ENCODE results near the gene NDEL1. TPM values are rescaled to one million over a fixed set of nuclear protein-coding genes. Genes with fewer than 3 reads are reported as not detected.

NDEL1 gene
- total RNA-seq, 2 donors from 2014 or later: 60.8 to 78.9 TPM

- intact Hi-C loops (cut with DNase I): loop anchor here (5.0 to 10.0 kb wide), 2 partner anchors 355 to 377 kb away; no protein-coding TSS in a partner anchor
- DNase-seq (ENCODE audit: low spot score): peak; percentile 96
Measured at GRCh38 chr17:8409966-8410882, 25.5 kb upstream of the NDEL1 start.

DNA sequence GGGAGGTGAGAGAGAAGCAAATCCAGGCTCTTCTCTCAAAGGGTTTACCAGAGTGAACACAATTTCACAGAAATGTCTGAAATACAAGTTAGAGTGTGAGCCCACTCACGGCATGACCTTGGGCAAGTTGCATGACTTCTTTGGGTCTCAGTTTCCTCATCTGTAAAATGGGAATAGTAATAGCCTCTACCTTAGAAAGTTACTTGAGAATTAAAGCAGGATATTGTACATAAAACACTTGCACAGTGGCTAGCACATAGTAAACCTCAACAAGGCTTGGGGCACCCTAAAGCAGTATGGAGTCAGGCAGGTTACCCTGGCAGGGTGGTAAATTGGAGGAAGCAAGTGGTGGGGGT lies 24.8 kb upstream of the NDEL1 start:
- intact Hi-C loops (cut with DNase I): loop anchor here (5.0 to 10.0 kb wide), 2 partner anchors 354 to 376 kb away; no protein-coding TSS in a partner anchor

DNA sequence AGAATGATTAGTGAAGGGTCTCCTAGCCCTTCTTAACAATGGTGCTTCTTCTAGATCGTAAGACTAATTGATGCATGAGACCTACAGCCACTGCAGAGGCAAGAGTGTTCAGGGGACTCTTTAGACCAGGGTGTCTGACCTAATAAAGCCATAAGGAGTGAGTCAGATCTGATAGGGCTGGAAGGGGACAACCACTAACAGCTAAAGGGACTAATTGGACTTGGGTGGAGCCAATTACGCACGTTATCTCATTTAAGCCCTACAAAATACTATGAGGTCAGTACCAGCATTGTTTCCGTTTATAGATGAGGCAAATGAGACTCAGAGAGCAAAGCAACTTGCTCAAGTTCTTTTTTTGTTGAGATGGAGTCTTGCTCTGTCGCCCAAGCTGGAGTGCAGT lies 23.6 kb upstream of the NDEL1 start:
- intact Hi-C loops (cut with DNase I): loop anchor here (5.0 to 10.0 kb wide), 2 partner anchors 353 to 375 kb away; no protein-coding TSS in a partner anchor
- DNase-seq (ENCODE audit: low spot score): no peak

More for the DNA sequence above, 24.8 kb upstream of the NDEL1 start:
- DNase-seq (ENCODE audit: low spot score): no peak

DNA sequence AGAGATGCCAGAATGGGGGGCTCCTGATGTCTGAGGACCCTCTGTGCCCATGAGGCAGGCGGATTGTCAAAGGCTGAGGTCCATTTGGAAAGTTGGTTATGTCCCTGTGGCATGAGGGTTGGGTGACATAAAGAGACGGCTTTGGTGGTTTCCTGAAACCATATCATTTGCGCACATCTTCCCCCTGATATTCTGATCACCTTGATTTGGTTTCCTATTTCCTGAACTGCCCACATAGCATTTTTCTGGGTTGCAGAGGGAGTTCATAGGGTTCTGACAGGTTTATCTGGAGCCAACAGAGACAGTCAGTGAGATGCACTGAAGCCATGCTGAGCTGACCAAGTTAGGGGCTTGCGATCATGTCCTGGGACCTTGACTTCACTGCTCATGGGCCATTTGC lies 22.4 kb upstream of the NDEL1 start:
- DNase-seq (ENCODE audit: low spot score): no peak
- intact Hi-C loops (cut with DNase I): loop anchor here (5.0 to 10.0 kb wide), 2 partner anchors 351 to 374 kb away; no protein-coding TSS in a partner anchor

GRCh38 chr17:8413938-8414337 lies 21.7 kb upstream of the NDEL1 start:
- no peak for DNase-seq (ENCODE audit: low spot score)
- intact Hi-C loops (cut with DNase I): loop anchor here (5.0 to 10.0 kb wide), 2 partner anchors 351 to 373 kb away; no protein-coding TSS in a partner anchor

DNA sequence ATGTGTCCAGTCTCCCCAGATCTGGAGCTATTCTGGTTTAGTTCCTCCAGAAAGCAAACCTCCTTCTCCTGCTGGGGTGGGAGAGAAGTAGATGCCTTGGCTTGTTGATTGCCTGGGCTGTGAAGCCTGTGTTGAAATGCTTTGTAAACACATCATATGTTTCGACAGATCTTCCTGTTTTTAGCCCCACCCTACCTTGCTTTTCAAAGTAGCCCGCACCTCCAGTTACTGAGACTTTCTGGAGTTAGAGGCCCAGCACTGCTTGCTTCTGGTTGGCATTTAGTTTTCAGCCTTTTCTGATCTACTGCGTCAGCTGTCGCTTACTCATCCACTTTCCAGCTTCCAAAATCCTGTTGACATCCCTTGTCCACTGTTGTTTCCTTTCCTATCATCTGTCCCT lies 17.9 kb upstream of the NDEL1 start:
- intact Hi-C loops (cut with DNase I): loop anchor here in 1 of 2 donors (10.0 kb wide), 1 partner anchor 347 kb away; no protein-coding TSS in a partner anchor
- DNase-seq (ENCODE audit: low spot score): no peak

DNA sequence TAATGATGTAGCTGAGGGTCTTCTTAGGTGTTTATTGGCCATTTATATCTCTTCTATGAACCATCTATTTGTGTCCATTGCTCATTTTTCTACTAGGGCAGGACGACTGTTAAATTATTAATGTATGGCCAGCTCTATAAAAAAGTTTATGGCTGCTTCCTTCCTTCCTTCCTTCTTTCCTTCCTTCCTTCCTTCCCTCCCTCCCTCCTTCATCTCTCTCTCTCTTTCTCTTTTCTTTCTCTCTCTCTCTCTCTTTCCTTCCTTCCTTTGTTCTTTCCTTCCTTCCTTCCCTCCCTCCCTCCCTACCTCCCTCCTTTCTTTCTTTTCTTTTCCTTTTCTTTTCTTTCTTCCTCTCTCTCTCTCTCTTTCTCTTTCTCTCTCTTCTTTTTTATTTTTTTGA lies 17.2 kb upstream of the NDEL1 start:
- intact Hi-C loops (cut with DNase I): loop anchor here in 1 of 2 donors (10.0 kb wide), 1 partner anchor 346 kb away; no protein-coding TSS in a partner anchor

GRCh38 chr17:8419305-8419704 lies 16.4 kb upstream of the NDEL1 start:
- no peak for DNase-seq (ENCODE audit: low spot score)
- intact Hi-C loops (cut with DNase I): loop anchor here in 1 of 2 donors (10.0 kb wide), 1 partner anchor 345 kb away; no protein-coding TSS in a partner anchor

More for the DNA sequence above, 17.2 kb upstream of the NDEL1 start:
- no peak for DNase-seq (ENCODE audit: low spot score)

GRCh38 chr17:8420041-8420934 lies 15.4 kb upstream of the NDEL1 start:
- DNase-seq (ENCODE audit: low spot score): no peak
- intact Hi-C loops (cut with DNase I): no loop called here

- intact Hi-C loops (cut with DNase I): no loop called here
- no peak for DNase-seq (ENCODE audit: low spot score)
Measured at GRCh38 chr17:8421571-8421970, 14.1 kb upstream of the NDEL1 start.

- intact Hi-C loops (cut with DNase I): no loop called here
- no peak for DNase-seq (ENCODE audit: low spot score)
Measured at GRCh38 chr17:8426094-8426720, 9.5 kb upstream of the NDEL1 start.

DNA sequence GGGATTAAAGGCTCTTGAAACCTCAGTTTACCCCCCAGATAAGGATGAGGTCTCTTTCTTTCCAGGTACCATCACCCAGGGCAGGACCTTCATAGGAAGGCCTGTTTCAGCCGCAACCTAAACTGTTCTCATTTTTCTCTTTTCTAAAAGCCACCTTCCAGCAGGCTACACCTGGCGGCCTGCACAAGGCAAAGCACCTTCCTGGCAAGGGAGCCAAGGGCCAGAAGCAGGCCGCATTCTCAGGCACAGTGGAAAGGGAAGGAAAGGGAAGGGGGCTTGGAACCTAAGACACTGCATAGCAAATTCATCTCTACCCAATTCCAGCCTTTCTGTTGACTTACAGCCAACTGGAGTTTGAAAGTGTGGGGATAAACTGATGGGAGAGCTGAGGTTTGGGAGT lies 8.9 kb upstream of the NDEL1 start:
- intact Hi-C loops (cut with DNase I): no loop called here
- DNase-seq (ENCODE audit: low spot score): no peak

DNA sequence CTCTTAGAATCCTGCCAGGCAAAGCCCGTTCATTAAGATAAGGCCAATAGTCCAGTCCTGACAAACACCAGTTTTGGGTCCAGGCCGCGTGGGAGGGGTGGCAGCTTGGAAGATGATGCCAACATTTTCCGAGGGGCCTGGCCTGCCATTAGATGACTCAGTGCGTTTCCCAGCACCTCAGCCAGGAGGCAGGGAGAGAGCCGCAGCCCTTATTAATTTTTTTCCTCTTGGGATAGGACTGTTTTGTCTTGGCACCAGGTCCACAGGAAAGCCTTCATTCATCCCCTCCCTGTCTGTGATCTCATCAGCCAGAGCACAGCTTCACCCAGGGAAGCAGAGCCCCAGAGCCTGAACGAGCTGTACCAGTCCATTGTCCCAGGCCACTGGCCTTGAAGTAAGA lies 4.7 kb upstream of the NDEL1 start:
- intact Hi-C loops (cut with DNase I): no loop called here
- peak; percentile 95 for DNase-seq (ENCODE audit: low spot score)

GRCh38 chr17:8436169-8436843 lies 622 bp downstream of the NDEL1 start:
- intact Hi-C loops (cut with DNase I): no loop called here
- DNase-seq (ENCODE audit: low spot score): peak; percentile 92

DNA sequence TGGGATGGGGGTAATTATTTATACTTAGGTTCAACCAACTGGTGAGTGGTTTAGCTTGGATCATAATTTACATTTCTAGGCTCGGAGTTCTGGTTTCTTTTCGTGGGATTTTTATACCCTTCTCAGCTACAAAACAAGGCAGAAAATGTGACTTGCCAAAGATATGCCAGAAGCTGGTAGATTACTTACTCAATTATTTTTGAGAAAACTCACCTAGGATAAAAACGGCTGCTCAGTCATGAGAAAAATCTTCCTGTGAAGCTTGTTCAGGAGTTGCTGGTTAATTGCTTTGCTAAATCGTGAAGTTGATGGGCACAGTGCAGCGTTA lies 1.1 kb downstream of the NDEL1 start:
- DNase-seq (ENCODE audit: low spot score): no peak
- intact Hi-C loops (cut with DNase I): no loop called here

- intact Hi-C loops (cut with DNase I): no loop called here
- DNase-seq (ENCODE audit: low spot score): no peak
Measured at GRCh38 chr17:8438441-8438840, 2.8 kb downstream of the NDEL1 start.

DNA sequence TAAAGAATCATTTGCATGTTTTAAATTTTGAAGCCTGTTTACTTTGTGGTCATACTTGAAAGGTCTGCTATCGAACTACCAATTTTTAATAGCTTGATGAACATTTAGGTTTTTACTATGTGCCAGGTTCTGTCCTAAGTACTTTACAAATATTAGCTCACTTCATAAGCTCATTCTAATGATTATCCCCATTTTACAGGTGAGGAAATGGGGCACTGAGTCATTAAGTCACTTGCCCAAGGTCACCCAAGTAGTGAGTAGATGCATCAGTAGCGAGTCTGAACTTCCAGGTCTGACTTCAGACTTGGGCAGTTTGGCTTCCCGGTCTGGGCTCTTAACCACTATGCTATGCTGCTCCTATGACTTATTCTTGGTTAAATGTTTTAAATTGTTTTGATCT lies 4.0 kb downstream of the NDEL1 start:
- no peak for DNase-seq (ENCODE audit: low spot score)
- intact Hi-C loops (cut with DNase I): no loop called here

DNA sequence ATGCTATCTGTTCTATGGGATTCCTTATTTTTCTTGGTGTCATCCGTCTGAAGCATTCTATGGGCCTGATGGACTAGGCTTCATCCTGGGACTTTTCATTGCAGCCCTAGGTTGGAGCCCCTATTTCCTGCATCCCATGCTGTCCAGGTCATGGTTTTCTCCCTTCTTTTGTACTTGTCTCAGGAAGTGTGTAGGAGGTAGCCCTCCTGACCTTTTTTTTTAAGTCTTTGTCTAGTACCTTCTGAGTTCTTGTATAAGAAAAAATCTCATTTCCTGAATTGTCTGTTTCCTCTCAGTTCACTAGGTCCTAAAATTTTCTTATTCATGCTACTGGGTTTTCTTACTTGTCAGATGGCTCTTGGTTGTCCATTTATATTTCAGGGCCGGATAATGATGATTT lies 6.0 kb downstream of the NDEL1 start:
- DNase-seq (ENCODE audit: low spot score): no peak

GRCh38 chr17:8442310-8442709 lies 6.6 kb downstream of the NDEL1 start:
- intact Hi-C loops (cut with DNase I): no loop called here
- no peak for DNase-seq (ENCODE audit: low spot score)

More for the DNA sequence above, 6.0 kb downstream of the NDEL1 start:
- intact Hi-C loops (cut with DNase I): no loop called here
